Liver (tissue), 9 donors: ENCODE measurements around the gene NSD1. TPM values are rescaled to one million over a fixed set of nuclear protein-coding genes. Genes with fewer than 3 reads are reported as not detected.

Experiments used
- DNase-seq: peaks from one replicate; pipeline ENCODE4 v3.0.0-alpha.2; 2017; ENCODE audit warnings: low spot score
- H3K27ac ChIP-seq, 2 donors: one replicate each; pipeline ENCODE4 v1.7.0; 2013; ENCODE audit warnings: inconsistent platforms in 2 of 2, low read length in 2 of 2, control low read depth in 1 of 2, low read depth in 1 of 2, mild to moderate bottlenecking in 1 of 2
- H3K27me3 ChIP-seq, 4 donors: one replicate each; pipeline versions ENCODE4 v1.6.1 to v1.7.0; 2013; ENCODE audit warnings: low read length in 3 of 4, inconsistent platforms in 1 of 4, mild to moderate bottlenecking in 1 of 4, moderate library complexity in 1 of 4; ENCODE audit not compliant: control insufficient read depth in 4 of 4, insufficient read depth in 4 of 4
- H3K36me3 ChIP-seq, 4 donors: one replicate each; pipeline versions ENCODE4 v1.6.1 to v1.7.0; 2013; ENCODE audit warnings: low read length in 3 of 4, mild to moderate bottlenecking in 3 of 4, low read depth in 1 of 4, moderate library complexity in 1 of 4; ENCODE audit not compliant: control insufficient read depth in 4 of 4, insufficient read depth in 3 of 4
- H3K4me1 ChIP-seq, 4 donors: one replicate each; pipeline versions ENCODE4 v1.6.1 to v1.7.0; 2013; ENCODE audit warnings: low read length in 3 of 4, mild to moderate bottlenecking in 3 of 4, moderate library complexity in 1 of 4; ENCODE audit not compliant: control insufficient read depth in 4 of 4, insufficient read depth in 4 of 4
- H3K4me3 ChIP-seq, 3 donors: one replicate each; pipeline versions ENCODE4 v1.6.1 to v1.7.0; 2013; ENCODE audit warnings: low read length in 3 of 3, control low read depth in 1 of 3, low read depth in 1 of 3, mild to moderate bottlenecking in 1 of 3
- H3K9ac ChIP-seq, 2 donors: one replicate each; pipeline ENCODE4 v1.7.0; 2013; ENCODE audit warnings: low read length in 2 of 2, mild to moderate bottlenecking in 2 of 2, moderate library complexity in 2 of 2, control low read depth in 1 of 2, low read depth in 1 of 2
- H3K9me3 ChIP-seq, 4 donors: one replicate each; pipeline versions ENCODE4 v1.6.1 to v1.7.0; 2013; ENCODE audit warnings: low read length in 3 of 4; ENCODE audit not compliant: control insufficient read depth in 4 of 4
- ATF3 ChIP-seq: IDR thresholded peaks from 2 replicates; pipeline ENCODE4 v1.6.1; 2016; ENCODE audit warnings: antibody characterized with exemption
- CTCF ChIP-seq: fragments of 150-350 bp; IDR thresholded peaks from 2 replicates; pipeline ENCODE4 v1.5.1; 2017; ENCODE audit warnings: improper control_type of control experiment, low read depth, low read length; ENCODE audit not compliant: missing input control
- EGR1 ChIP-seq, 2 donors: IDR thresholded peaks; 2 replicates each; pipeline ENCODE4 v1.6.1; 2016 to 2018; ENCODE audit warnings: antibody characterized with exemption in 2 of 2, low read depth in 2 of 2
- FOXA1 ChIP-seq: IDR thresholded peaks from 2 replicates; pipeline ENCODE4 v1.6.1; 2016; ENCODE audit warnings: antibody characterized with exemption
- FOXA2 ChIP-seq: IDR thresholded peaks from 2 replicates; pipeline ENCODE4 v1.6.1; 2016; ENCODE audit warnings: antibody characterized with exemption
- GABPA ChIP-seq, 2 donors: IDR thresholded peaks in 1 of 2; conservative IDR thresholded peaks in 1 of 2; 2 replicates each; pipeline ENCODE4 v1.6.1; 2016; ENCODE audit warnings: antibody characterized with exemption in 2 of 2, mild to moderate bottlenecking in 1 of 2, moderate library complexity in 1 of 2
- HNF4A ChIP-seq, 2 donors: conservative IDR thresholded peaks; 2 replicates each; pipeline ENCODE4 v1.6.1; 2016; ENCODE audit warnings: antibody characterized with exemption in 2 of 2, mild to moderate bottlenecking in 2 of 2
- HNF4G ChIP-seq: IDR thresholded peaks from 2 replicates; pipeline ENCODE4 v1.6.1; 2016; ENCODE audit warnings: antibody characterized with exemption
- JUND ChIP-seq, 2 donors: IDR thresholded peaks; 2 replicates each; pipeline ENCODE4 v1.6.1; 2016; ENCODE audit warnings: antibody characterized with exemption in 2 of 2
- MAX ChIP-seq: IDR thresholded peaks from 2 replicates; pipeline ENCODE4 v1.6.1; 2016; ENCODE audit warnings: antibody characterized with exemption
- NR2F2 ChIP-seq: IDR thresholded peaks from 2 replicates; pipeline ENCODE4 v1.6.1; 2016; ENCODE audit warnings: antibody characterized with exemption
- RAD21 ChIP-seq, 2 donors: IDR thresholded peaks; 2 replicates each; pipeline ENCODE4 v1.6.1; 2016; ENCODE audit warnings: antibody characterized with exemption in 2 of 2, mild to moderate bottlenecking in 2 of 2
- REST ChIP-seq: IDR thresholded peaks from 2 replicates; pipeline ENCODE4 v1.6.1; 2016; ENCODE audit warnings: antibody characterized with exemption, mild to moderate bottlenecking
- RXRA ChIP-seq, 2 donors: IDR thresholded peaks; 2 replicates each; pipeline ENCODE4 v1.6.1; 2017 to 2018; ENCODE audit warnings: antibody characterized with exemption in 2 of 2, mild to moderate bottlenecking in 1 of 2
- SP1 ChIP-seq: IDR thresholded peaks from 2 replicates; pipeline ENCODE4 v1.6.1; 2018; ENCODE audit warnings: antibody characterized with exemption, mild to moderate bottlenecking
- TAF1 ChIP-seq: conservative IDR thresholded peaks from 2 replicates; pipeline ENCODE4 v1.6.1; 2016; ENCODE audit warnings: antibody characterized with exemption, mild to moderate bottlenecking
- YY1 ChIP-seq: IDR thresholded peaks from 2 replicates; pipeline ENCODE4 v1.6.1; 2016; ENCODE audit warnings: antibody characterized with exemption, mild to moderate bottlenecking
- ZBTB33 ChIP-seq: IDR thresholded peaks from 2 replicates; pipeline ENCODE4 v1.6.1; 2016; ENCODE audit warnings: antibody characterized with exemption
- WGBS: extraction: QIAGEN DNeasy Blood & Tissue Kit; methylation state at CpG from one replicate; pipeline ENCODE4 v1.1.7; 2013; 5-methylcytosine and 5-hydroxymethylcytosine counted together
- polyA plus RNA-seq, 2 donors: library from polyadenylated mRNA; stranded (reverse) in 1 of 2; unstranded in 1 of 2; fragments of 200-250 nt in 1 of 2; fragments of >200 nt in 1 of 2; fragmentation: Nextera tagmentation in 1 of 2; extraction: Ambion mirVana in 1 of 2; gene quantifications; one replicate each; pipeline versions ENCODE4 v1.2.1 to v1.2.3, GENCODE V29; 2013 to 2015
- total RNA-seq, 2 donors: library from RNA; depleted of rRNA; stranded (reverse); fragments of >200 nt; gene quantifications; one replicate each; pipeline ENCODE4 v1.2.3, GENCODE V29; 2014
- donor health status: healthy.
- donor health status: healthy.
- donor health status: healthy.
- donor health status: healthy.
- donor health status: healthy.

NSD1 gene
- total and polyA plus RNA-seq, 4 donors, result 5.3 to 34.1 (median 19.3) TPM

GRCh38 chr5:177116631-177117373 lies 16.8 kb upstream of the NSD1 start (continued):
- TF ChIP-seq MAX (peak; percentile 77), RAD21 (IDR thresholded peaks at IDR 0.05) (no peak), NR2F2 (no peak), RXRA (IDR thresholded peaks at IDR 0.05) (no peak), JUND (IDR thresholded peaks at IDR 0.05) (no peak), YY1 (peak; percentile 14), FOXA1 (no peak), ATF3 (no peak), HNF4G (no peak), EGR1 (IDR thresholded peaks at IDR 0.05; ENCODE audit: low read depth in 2 of 2) (no peak), FOXA2 (no peak), TAF1 (no peak)

GRCh38 chr5:177117441-177118045 lies 16.0 kb upstream of the NSD1 start:
- no peak overlapping the region for H3K27ac ChIP-seq
- H3K9ac ChIP-seq, result no peak overlapping the region
- no peak for TF ChIP-seq EGR1 (IDR thresholded peaks at IDR 0.05; ENCODE audit: low read depth in 2 of 2)
- no peak for TF ChIP-seq ZBTB33
- TF ChIP-seq YY1, result no peak
- TF ChIP-seq TAF1, result no peak
- TF ChIP-seq FOXA1, result no peak
- no peak for TF ChIP-seq HNF4G
- TF ChIP-seq GABPA (IDR thresholded peaks at IDR 0.05 in 1 of 2, conservative IDR thresholded peaks at IDR 0.05 in 1 of 2), result no peak
- TF ChIP-seq RAD21 (IDR thresholded peaks at IDR 0.05), result no peak
- TF ChIP-seq HNF4A (conservative IDR thresholded peaks at IDR 0.05), result no peak
- no peak for TF ChIP-seq NR2F2
- no peak for TF ChIP-seq FOXA2
- no peak for TF ChIP-seq SP1
- no peak for TF ChIP-seq RXRA (IDR thresholded peaks at IDR 0.05)
- TF ChIP-seq CTCF, result no peak
- no peak for TF ChIP-seq REST
- H3K36me3 ChIP-seq, result no peaks in the 10 kb centered on the region
- H3K4me3 ChIP-seq, result no peak overlapping the region
- DNase-seq, result no peak
- WGBS, result 98% methylated on average over 30 of the region's 30 CpGs
- peaks cover 3 to 19% (median 11%) of the 10 kb centered on the region in 4 donors for H3K4me1 ChIP-seq
- no peaks in the 10 kb centered on the region for H3K9me3 ChIP-seq
- H3K27me3 ChIP-seq, result no peaks in the 10 kb centered on the region
